Nephron (organoid): ENCODE measurements around the gene KRTAP10-11.

ENCODE experiments used
- H3K27ac Mint-ChIP-seq, 3 experiments: 2 replicates each; pipeline ENCODE4 v1.8.0; 2020; ENCODE audit warnings: mixed read lengths in 3 of 3, mild to moderate bottlenecking in 2 of 3, moderate library complexity in 1 of 3
- H3K27me3 Mint-ChIP-seq: 2 replicates; pipeline ENCODE4 v1.8.0; 2021; ENCODE audit warnings: low read depth, mild to moderate bottlenecking, moderate library complexity, mixed read lengths
- H3K36me3 Mint-ChIP-seq: 2 replicates; pipeline ENCODE4 v1.8.0; 2020; ENCODE audit warnings: low read depth, mixed read lengths
- H3K4me1 Mint-ChIP-seq: 2 replicates; pipeline ENCODE4 v1.8.0; 2020; ENCODE audit warnings: mixed read lengths
- H3K4me3 Mint-ChIP-seq, 3 experiments: 2 replicates each; pipeline ENCODE4 v1.8.0; 2020; ENCODE audit warnings: mild to moderate bottlenecking in 3 of 3, mixed read lengths in 3 of 3, moderate library complexity in 2 of 3
- H3K9me3 Mint-ChIP-seq: 2 replicates; pipeline ENCODE4 v1.8.0; 2020; ENCODE audit warnings: mixed read lengths
- TF ChIP-seq, protein P1 (sequence below), 3 experiments: fragments of 200-600 bp; sonication (generic); IDR thresholded peaks; one replicate each; pipeline ENCODE4 v1.5.0; 2021; ENCODE audit warnings: antibody characterized with exemption in 3 of 3; ENCODE audit not compliant: unreplicated experiment in 3 of 3

The KRTAP10-11 gene

DNA sequence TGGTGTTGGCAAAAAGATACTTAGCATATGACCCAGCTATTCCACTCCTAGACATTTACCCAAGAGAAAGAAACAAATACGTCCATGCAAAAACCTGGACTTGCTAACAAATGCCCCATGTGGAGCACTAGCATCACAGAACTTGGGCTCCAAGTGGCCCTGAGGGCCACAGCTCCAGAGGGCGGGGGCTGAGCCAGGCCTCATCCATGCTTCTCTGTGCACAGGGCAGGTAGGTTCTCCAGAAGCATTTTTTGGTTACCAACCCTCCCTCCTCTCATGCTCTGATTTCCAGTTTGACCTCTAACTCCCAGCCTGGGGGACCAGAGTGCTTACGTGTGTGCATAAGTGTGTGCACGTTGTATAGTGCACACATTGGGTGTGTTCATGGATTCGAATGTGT, 18.5 kb downstream of the KRTAP10-11 start:
- H3K36me3 Mint-ChIP-seq, result peaks cover 5% of the 10 kb centered on the region
- TF ChIP-seq, protein P1, sequence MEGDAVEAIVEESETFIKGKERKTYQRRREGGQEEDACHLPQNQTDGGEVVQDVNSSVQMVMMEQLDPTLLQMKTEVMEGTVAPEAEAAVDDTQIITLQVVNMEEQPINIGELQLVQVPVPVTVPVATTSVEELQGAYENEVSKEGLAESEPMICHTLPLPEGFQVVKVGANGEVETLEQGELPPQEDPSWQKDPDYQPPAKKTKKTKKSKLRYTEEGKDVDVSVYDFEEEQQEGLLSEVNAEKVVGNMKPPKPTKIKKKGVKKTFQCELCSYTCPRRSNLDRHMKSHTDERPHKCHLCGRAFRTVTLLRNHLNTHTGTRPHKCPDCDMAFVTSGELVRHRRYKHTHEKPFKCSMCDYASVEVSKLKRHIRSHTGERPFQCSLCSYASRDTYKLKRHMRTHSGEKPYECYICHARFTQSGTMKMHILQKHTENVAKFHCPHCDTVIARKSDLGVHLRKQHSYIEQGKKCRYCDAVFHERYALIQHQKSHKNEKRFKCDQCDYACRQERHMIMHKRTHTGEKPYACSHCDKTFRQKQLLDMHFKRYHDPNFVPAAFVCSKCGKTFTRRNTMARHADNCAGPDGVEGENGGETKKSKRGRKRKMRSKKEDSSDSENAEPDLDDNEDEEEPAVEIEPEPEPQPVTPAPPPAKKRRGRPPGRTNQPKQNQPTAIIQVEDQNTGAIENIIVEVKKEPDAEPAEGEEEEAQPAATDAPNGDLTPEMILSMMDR (IDR thresholded peaks at IDR 0.05; ENCODE audit: unreplicated experiment in 3 of 3), result no peak
- peaks cover 33% of the 10 kb centered on the region for H3K9me3 Mint-ChIP-seq
- H3K4me1 Mint-ChIP-seq, result no peaks in the 10 kb centered on the region
- H3K27ac Mint-ChIP-seq, result no peak overlapping the region
- peaks cover 12% of the 10 kb centered on the region for H3K27me3 Mint-ChIP-seq
- no peak overlapping the region for H3K4me3 Mint-ChIP-seq

DNA sequence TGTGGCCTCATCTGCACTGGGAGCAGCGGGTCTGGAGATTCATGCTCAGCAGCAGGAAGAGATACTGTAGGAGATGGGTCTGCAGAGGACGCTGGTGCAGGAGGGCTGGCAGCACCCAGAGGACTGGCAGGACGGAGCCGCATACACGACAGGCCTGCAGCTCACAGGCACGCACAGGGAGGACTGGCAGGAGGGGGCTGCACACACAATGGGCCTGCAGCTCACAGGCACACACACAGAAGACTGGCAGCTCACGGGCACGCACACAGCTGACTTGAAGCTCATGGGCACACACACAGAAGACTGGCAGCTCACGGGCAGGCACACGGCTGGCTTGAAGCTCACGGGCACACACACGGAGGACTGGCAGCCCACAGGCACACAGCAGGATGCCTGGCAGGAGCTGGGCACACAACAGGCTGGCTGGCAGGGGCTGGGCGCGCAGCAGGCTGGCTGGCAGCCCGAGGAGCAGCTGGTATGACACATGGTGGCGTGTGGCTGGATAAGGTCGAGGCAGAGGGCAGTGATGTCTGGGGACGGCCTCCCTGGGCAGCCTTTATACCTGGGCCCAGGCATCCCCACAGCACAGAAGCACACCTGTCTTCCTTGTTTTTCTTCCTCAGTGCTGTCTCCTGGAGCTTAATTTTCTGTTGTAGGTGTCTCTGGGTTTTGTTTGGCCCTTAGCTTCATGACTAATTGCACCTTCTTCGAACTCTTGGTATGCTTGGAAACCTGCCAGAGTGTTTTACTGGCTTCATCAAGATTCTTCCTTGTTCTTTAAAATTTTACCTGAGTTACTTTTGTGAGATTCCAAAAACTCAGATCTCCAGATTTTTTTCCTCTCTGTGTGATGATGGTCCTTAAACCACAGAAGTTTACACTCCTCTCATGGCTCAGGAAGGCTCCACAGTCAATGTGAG, 20.4 kb downstream of the KRTAP10-11 start, which contains the start of gene KRTAP12-2:
TSS of gene KRTAP12-2 (minus strand) at position 527 of the 920 bp plus-strand sequence. CDS start at position 486, 41 bp downstream.
- Mint-ChIP-seq H3K9me3 (peaks cover 47% of the 10 kb centered on the region), H3K27ac (no peak within 1 kb of the TSS), H3K4me3 (no peak within 1 kb of the TSS), H3K27me3 (peaks cover 12% of the 10 kb centered on the region), H3K36me3 (peaks cover 5% of the 10 kb centered on the region), H3K4me1 (no peaks in the 10 kb centered on the region)
- TF ChIP-seq, protein P1 (IDR thresholded peaks at IDR 0.05; ENCODE audit: unreplicated experiment in 3 of 3), result no peak

GRCh38 chr21:44667612-44668011, 21.4 kb downstream of the KRTAP10-11 start:
- Mint-ChIP-seq H3K36me3 (peaks cover 5% of the 10 kb centered on the region), H3K9me3 (peaks cover 47% of the 10 kb centered on the region), H3K4me3 (no peak overlapping the region), H3K27ac (no peak overlapping the region), H3K27me3 (peaks cover 13% of the 10 kb centered on the region), H3K4me1 (no peaks in the 10 kb centered on the region)
- TF ChIP-seq, protein P1 (IDR thresholded peaks at IDR 0.05; ENCODE audit: unreplicated experiment in 3 of 3), result no peak

DNA sequence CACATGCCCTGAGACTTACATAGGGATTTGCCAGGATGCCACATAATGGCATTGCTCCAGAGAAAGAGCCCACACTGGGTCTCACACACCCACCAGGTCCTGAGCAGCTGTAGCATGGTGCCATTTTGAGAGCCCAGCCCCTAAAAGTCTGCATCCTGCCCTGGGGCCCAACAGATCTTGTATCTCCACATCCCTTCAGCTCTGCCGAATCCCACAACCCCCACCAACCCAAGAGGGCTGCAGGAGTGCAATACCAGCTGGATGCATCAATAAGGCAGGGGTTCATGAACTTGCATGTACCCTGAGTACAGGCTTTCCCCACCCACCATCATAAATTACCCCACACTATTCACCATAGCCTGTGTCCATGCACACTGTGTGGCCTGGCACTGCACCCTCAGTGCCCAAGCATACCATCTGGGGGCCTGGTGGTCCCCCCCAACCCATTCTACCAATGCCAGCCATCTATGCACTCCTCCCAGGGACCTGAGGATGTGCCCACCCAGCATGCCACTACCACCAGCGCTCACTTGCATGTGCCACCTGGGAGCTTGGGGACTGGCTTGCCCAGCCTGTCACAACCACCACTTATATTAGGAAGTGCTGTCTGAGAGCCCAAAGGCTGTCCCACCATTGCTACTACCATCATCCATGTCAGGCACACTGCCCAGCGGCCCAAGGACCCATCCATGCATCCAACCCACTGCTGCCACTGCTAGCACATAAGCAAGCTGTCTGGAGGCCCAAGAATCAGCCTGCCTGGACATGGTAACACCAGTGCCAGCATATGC, 24.6 kb downstream of the KRTAP10-11 start:
- Mint-ChIP-seq H3K27me3 (peaks cover 17% of the 10 kb centered on the region), H3K27ac (no peak overlapping the region), H3K9me3 (peaks cover 65% of the 10 kb centered on the region), H3K4me3 (no peak overlapping the region), H3K4me1 (no peaks in the 10 kb centered on the region), H3K36me3 (peaks cover 10% of the 10 kb centered on the region)
- TF ChIP-seq, protein P1 (IDR thresholded peaks at IDR 0.05; ENCODE audit: unreplicated experiment in 3 of 3), result no peak

DNA sequence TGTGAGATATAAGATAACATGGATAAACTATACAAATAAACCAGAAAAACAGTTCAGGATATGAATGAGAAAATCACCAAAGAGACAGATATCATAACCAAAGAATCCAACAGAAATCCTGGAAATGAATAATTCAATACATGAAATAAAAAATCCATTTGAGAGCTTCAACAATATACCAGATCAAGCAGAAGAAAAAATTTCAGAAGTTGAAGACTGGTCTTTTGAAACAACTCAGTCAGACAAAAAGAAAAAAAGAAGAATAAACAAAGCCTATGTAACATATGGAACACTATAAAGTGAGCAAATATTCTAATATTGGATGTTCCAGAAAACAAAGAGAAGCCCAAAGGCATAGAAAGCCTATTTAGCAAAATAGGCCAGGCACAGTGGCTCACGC, 25.7 kb downstream of the KRTAP10-11 start:
- no peaks in the 10 kb centered on the region for H3K4me1 Mint-ChIP-seq
- peaks cover 67% of the 10 kb centered on the region for H3K9me3 Mint-ChIP-seq
- H3K27me3 Mint-ChIP-seq, result peaks cover 17% of the 10 kb centered on the region
- H3K27ac Mint-ChIP-seq, result no peak overlapping the region
- TF ChIP-seq, protein P1 (IDR thresholded peaks at IDR 0.05; ENCODE audit: unreplicated experiment in 3 of 3), result no peak
- H3K36me3 Mint-ChIP-seq, result peaks cover 10% of the 10 kb centered on the region
- H3K4me3 Mint-ChIP-seq, result no peak overlapping the region
